HG03103 (cell line): ENCODE results near the gene SLITRK3.
A peak's percentile ranks its signal among the peaks of the same experiment; 100 is the strongest.
"Not testable (repeated sequence)": the region's sequence is repeated elsewhere in the genome, so short reads cannot be mapped to it uniquely, and the experiment has no call there.

Experiments used
- ATAC-seq: cut with Tn5 transposase; IDR thresholded peaks from one replicate; pipeline ENCODE4 v1.9.1; 2021; ENCODE audit warnings: low read depth; ENCODE audit not compliant: unreplicated experiment

SLITRK3 gene

GRCh38 chr3:165192610-165193192, 3.5 kb downstream of the SLITRK3 start:
- no peak for ATAC-seq

GRCh38 chr3:165191491-165191890, 4.7 kb downstream of the SLITRK3 start:
- ATAC-seq = no peak

GRCh38 chr3:165188452-165188851, 7.7 kb downstream of the SLITRK3 start:
- ATAC-seq = no peak

- ATAC-seq = peak; percentile 94
These were observed 10.4 kb downstream of the SLITRK3 start for GRCh38 chr3:165185707-165186327.

- ATAC-seq = no peak
These were observed 14.6 kb downstream of the SLITRK3 start for GRCh38 chr3:165181556-165181955.

GRCh38 chr3:165170236-165170635, 25.9 kb downstream of the SLITRK3 start:
- ATAC-seq = no peak

GRCh38 chr3:165169368-165169767, 26.8 kb downstream of the SLITRK3 start:
- no peak for ATAC-seq

GRCh38 chr3:165162883-165163282, 33.3 kb downstream of the SLITRK3 start:
- ATAC-seq = no peak

GRCh38 chr3:165159760-165160421, 36.3 kb downstream of the SLITRK3 start:
- ATAC-seq = no peak

GRCh38 chr3:165158011-165158410, 38.2 kb downstream of the SLITRK3 start:
- no peak for ATAC-seq

GRCh38 chr3:165156757-165157420, 39.3 kb downstream of the SLITRK3 start:
- no peak for ATAC-seq

- no peak for ATAC-seq
These were observed 47.2 kb downstream of the SLITRK3 start for GRCh38 chr3:165148876-165149441.

GRCh38 chr3:165144271-165144670, 51.9 kb downstream of the SLITRK3 start:
- no peak for ATAC-seq

GRCh38 chr3:165139918-165140317, 56.3 kb downstream of the SLITRK3 start:
- ATAC-seq = not testable (repeated sequence)
